ENCODE data around the gene TARBP1.
"Not testable (repeated sequence)": the region's sequence is repeated elsewhere in the genome, so short reads cannot be mapped to it uniquely, and the experiment has no call there.

The TARBP1 gene

DNA sequence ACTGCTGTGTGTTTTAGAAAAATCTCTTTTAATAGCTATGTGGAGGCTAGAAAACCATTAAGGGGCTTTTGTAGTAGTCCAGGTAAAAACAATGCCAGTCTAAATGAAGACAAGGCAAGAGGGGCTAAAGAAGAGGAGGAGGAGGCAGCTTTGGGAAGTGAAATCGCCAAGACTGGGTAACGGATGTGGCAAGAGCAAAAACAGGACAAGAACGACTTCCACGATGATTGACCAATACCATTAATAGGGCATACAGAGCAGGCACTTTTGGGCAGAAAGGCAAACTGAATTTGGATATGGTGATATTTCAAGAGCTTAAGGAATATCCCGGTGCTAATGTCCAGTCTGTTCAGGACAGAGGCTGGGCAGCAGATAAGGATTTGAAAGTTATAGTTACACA is 83.7 kb downstream of the TARBP1 start:
- no peak for DNase-seq (ENCODE audit: low read depth)

DNA sequence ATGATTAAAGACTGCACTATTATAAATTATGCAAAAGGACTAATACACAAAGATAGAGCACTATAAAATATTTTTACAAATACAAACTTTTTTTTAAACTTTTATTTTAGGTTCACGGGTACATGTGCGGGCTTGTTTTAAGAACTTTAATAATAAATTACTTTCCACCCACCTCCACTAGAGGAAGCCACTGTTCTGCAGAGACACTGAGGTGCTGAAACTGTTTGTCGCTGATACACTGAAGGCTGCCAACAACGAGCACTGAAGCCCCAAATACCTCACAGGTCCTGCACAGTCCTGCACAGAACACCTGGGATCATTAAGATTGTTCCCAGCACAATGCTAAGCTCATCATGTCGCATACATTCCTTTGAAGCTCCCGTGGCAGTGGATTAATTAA is 85.8 kb downstream of the TARBP1 start:
- DNase-seq (ENCODE audit: low read depth): no peak

DNA sequence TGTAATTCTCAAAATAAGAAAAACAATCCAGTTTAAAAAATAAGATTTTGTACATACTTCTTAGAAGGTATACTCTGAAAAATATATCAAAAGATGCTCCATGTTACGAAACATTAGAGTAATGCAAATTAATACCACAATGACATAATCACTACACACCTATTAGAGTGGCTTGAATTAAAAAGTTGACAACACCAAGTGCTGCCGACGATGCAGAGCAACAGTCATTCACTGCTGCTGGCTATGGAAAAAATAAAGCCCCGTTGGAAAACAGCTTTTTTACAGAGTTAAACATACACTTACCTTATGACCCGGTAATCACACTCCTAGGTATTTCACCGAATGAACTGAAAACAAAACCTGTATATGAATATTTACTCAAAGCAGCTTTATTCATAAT is 90.9 kb downstream of the TARBP1 start:
- no peak for DNase-seq (ENCODE audit: low read depth)

DNA sequence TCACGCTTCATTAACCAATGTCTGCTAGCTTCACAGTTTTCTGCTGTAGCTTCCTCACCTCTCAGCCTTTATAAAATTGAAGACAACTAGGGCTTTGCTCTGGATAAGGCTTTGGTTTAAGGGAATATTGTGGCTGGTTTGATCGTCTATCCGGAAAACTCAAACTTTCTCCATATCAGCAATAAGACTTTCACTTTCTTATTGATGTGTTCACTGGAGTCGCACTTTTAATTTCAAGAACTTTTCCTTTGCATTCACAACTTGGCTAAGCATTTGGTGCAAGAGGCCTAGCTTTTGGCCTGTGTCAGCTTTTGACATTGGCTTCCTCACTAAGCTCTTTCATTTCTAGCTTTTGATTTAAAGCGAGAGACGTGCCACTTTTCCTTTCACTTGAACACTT is 92.9 kb downstream of the TARBP1 start:
- no peak for DNase-seq (ENCODE audit: low read depth)

DNA sequence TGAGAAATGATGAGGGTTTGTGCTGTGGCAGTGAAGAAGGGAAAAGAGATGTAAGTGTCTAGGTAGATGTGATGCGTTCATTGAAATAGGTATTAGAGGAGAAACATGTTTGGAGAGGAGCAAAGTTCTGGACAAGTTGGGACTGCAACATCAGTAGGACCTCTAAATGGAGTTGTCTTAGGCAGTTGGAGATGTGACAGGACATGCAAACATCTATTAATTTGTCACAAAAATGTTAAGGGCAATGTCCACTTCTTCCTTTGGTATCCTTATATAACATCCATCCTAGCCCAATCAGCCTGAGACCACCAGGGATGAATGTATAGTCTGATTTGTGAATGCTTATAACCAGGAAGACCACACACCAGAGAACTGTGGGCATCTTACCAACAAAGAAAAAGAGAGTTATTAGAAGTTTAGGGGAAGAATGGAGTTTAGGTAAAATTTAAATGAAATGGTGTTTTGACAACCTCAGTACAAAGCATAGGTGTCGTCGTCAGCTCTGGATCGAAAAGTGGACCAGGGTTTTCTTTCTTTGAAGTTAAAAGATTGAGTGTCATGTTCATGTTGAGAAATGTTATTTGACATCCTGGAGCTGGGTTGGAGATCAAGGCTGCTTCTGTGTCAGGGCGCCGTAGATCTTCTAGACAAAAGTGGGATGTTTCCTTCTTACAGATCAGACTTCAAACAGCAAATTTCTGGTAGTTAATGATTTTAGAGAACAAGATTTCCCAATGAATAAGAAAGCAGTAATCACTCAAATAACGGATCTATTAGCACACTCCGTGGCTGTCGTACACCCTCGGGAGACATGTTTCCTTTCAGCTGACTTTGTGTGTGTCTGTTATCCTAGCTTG is 97.1 kb downstream of the TARBP1 start:
- DNase-seq (ENCODE audit: low read depth): no peak

DNA sequence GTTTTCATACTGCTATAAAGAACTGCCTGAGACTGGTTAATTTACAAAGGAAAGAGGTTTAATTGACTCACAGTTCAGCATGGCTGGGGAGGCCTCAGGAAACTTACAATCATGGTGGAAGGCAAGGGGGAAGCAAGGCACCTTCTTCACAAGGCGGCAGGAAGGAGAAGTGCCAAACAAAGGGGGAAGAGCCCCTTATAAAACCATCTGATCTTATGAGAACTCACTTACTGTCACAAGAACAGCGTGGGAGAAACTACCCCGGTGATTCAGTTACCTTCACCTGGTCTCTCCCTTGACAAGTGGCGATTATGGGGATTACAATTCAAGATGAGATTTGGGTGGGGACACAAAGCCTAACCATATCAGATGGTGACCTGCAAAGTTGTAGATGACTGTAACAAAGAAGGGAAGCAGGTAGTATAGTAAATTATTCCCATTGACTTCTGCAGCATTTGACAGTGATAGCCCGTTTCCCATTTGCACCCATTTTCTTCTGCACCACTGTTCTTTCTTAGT is 99.3 kb downstream of the TARBP1 start:
- DNase-seq (ENCODE audit: low read depth): not testable (repeated sequence)

DNA sequence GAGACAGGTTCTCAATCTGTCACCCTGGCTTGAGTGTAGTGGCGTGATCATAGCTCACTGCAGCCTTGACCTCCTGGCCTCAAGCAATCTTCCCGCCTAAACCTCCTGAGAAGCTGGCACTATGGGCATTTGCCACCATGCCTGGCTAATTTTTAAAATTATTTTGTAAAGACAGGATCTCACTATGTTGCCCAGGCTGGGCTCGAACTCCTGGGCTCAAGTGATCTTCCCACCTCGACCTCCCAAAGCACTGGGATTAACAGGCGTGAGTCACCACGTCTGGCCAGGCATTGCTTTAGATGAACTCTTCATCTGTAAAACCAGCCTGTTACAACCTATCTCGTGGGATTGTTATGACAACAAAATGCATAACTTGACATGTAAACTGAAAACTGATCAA is 103.3 kb downstream of the TARBP1 start:
- DNase-seq (ENCODE audit: low read depth): no peak

DNA sequence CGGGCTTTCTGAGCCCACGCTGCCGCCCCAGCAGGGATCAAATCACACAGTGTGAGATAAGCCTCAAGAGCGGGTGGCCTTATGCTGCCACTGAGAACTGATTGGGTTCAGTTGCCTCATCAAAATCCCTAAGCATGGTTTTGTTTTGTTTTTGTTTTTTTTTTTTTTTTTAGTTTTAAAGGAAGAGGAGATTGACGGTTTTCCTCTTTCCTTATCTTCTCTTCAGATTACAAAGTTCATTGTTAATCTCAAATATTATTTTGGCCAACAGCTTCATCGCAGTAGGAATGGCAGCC is 105.1 kb downstream of the TARBP1 start:
- no peak for DNase-seq (ENCODE audit: low read depth)

DNA sequence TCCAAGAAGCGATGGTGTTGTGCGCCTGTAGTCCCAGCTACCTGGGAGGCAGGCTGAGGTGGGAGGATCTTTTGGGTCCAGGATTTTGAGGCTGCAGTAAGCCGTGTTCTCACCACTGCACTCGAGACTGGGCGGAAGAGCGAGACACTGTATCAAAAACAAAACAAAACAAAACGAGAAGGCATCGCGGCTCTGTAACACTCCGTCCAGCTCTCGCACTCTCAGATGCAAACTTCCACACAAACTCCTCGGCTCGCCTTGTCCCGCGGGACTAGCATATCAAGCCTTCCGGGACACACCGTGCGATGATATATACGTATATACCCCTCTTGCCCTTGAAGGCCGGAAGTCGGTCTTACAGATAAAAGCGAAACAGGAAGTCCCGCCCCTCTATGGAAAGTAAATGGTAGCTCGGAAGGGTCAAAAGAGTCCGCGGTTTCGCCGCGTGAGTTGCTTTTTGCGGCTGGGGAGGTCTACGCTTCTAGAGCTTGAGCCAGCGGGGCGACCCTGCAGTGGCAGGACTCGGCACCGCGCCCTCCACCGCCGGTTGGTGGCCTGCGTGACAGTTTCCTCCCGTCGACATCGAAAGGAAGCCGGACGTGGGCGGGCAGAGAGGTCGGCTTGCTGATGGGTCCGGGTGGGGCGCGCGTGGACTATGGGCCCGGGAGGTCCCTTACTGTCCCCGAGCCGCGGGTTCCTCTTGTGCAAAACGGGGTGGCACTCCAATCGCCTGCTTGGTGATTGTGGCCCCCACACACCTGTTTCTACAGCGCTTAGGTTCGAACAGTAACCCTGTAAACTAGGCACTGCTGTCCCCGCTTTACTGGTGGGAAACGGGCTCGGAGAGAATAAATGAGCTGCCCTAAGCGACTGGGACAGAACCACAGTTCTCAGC is 105.7 kb downstream of the TARBP1 start, which contains the start of gene COA6:
TSS of gene COA6 (plus strand) at position 393 of the 895 bp plus-strand sequence. CDS start at position 404, 11 bp downstream.
- DNase-seq (ENCODE audit: low read depth): peak; percentile 85

DNA sequence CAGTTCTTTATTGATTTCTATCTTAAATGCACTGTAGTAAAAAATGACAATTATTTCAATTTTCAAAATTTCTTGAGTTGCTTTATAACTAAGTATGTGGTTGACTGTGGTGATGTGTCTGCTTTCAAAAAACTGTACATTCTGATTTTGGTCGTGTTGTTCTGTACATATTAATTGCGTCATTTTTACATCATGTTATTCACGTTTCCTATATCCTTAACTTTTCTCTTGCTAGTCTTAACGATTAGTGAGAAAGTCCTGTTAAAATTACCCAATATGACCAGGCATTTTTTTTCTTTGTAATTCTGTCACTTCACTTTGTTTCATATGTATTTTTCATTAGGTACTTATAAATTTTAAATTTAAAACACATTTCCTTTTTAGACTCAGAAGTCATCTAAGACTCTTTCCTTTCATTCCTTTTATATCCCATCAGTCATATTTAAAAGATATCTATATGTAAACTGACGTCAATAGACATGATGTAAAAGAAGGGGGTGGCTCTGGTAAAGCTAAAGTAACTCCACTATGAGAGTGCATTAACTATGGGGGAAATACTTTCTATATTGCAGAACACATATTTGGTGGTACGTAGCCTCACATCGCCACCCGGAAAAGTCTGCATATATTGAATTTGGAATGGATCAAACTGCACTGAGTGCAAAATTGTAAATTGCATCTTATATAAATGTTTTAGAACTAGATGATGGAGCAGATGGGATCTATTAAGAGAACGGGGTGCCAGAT is 106.8 kb downstream of the TARBP1 start:
- DNase-seq (ENCODE audit: low read depth): no peak

DNA sequence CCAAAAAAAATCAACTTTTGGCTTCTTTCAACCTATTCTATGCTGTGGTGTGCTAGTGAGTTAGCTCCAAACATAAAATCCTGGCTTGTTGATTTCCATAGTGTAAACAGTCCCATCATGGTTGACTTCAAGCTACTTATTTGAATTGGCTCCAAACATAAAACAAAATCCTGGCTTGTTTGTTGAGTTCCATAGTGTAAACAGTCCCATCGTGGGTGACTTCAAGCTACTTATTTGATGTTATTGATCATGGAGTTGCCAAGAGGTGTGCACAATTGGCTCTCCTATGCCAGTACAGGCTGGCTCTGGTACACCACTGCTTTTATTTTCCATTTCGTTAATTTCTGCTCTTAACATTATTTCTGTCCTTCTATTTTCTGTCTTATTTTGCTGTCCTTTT is 107.6 kb downstream of the TARBP1 start:
- no peak for DNase-seq (ENCODE audit: low read depth)

DNA sequence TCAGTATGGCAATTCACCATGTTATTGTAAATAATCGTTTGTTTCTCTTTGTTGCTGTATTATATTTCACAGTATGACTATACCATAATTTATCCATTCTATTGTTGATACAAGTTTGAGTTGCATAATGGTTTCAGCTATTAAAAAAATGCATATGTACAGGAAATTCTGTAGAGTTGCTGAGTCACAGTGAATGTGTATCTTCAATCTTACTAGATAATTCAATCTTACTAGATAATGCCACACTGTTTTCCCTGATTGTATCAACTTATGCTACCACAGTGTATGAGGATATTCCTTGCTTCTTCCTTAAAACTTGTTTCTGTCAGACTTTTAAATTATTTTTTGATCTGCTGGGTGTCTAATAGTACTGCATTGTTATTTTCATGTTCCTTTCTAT is 109.2 kb downstream of the TARBP1 start:
- DNase-seq (ENCODE audit: low read depth): no peak

DNA sequence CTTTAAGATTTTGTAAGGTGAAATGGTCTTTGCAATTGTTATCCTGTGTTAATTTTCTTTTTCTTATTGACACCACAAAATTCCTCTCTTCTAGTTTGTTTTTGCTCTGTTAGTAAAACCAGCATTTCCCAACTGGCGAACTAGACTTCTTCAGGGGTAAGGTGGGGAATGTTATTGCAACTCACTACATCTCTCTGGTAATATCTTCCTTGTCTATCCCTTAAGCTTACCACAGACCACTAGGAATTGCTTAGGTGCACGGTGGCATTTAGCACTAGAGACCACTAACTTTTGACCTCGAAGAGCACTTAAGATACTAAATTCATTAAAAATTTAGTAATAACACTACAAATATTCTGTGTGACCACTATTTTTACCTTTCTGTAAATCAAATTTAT is 109.9 kb downstream of the TARBP1 start:
- no peak for DNase-seq (ENCODE audit: low read depth)

DNA sequence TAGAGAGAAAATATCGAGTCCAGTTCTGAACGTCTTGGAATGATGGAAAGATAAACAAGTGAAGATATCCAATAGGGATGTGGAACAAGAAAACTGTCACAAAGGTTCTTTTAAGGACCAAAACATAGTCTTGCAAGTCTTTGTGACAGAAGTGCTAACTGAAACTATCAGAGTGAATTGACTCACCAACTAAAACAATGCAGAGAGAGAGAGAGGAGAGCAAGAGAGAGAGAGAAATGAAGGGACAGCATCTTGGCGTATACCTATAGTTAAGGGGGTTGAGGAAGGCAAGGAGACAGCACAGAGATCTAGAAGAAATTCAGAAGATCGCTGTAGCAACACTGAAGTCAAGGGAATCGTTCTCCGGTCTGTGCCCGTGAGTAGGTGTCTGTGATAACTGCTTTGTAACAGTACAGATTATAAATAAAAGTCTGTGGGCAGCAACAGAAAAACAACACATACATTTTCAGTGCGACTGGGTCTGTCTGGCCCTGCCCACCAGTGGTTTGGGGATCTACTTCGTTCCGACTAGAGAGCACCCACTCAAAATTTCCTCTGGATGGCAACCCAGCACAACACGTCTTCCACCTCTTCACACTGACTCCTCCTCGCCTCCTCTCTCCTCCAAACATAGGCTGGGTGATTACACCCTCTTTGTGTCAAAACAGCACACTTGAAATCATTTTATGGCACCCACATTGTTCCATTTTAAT is 110.5 kb downstream of the TARBP1 start:
- no peak for DNase-seq (ENCODE audit: low read depth)

DNA sequence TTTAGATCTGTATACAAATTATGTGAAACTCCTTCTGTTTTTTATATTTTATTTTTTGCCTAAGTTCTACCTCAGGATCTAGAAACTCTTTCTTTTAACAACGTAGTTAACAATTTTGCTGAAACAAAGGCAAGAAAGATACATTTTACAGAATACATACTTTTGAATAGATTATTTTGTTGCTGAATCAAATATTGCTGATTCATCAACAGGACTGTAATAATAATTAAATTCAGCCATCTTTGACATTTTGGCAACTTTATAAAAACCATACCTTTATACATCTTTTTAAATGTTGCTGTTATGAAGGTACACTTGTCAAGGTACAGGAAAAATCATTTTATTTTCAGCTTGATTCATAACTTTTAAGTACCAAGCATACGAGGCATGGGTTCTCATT is 116.4 kb downstream of the TARBP1 start:
- DNase-seq (ENCODE audit: low read depth): no peak

DNA sequence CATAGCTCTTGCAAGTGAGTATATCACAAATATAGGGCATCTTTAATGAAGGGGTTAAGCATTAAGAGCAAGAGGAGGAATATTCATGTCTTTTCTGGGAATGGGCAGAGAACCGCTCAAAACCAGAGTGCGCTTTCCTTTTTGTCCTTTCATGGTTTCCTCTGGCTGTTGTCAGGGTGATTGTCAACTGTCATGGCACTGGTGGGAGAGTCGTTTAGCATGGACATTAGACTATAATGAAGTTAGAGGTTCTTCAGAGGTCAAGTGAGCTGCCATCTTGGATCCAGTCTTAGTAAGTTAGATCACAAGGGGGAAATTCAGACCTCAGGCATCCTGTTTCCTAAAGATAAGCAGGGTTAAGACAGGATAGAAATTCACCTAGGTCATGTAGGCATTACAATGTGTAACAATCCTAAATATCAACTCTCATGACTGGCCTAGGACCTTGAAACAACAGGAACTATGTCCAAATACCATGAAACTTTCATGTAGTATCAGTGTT is 117.8 kb downstream of the TARBP1 start:
- DNase-seq (ENCODE audit: low read depth): no peak

DNA sequence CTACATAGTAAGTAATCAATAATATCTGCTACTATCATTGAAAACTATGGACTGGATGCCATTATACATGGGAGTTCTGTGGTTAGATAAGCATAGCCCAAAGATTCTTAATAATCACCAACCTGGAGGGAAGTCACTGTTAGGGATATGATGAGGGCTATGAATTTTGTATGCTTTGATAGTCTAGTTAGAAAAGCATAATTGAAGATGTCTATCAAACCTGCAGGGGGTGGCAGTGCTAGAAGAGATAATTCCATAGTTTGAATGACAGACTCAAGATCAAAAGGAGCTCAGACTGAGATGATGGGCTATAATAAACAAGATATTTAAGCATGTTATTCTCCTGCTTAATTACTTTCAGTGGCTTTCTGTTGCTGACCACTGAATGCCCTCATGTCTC is 121.1 kb downstream of the TARBP1 start:
- no peak for DNase-seq (ENCODE audit: low read depth)

DNA sequence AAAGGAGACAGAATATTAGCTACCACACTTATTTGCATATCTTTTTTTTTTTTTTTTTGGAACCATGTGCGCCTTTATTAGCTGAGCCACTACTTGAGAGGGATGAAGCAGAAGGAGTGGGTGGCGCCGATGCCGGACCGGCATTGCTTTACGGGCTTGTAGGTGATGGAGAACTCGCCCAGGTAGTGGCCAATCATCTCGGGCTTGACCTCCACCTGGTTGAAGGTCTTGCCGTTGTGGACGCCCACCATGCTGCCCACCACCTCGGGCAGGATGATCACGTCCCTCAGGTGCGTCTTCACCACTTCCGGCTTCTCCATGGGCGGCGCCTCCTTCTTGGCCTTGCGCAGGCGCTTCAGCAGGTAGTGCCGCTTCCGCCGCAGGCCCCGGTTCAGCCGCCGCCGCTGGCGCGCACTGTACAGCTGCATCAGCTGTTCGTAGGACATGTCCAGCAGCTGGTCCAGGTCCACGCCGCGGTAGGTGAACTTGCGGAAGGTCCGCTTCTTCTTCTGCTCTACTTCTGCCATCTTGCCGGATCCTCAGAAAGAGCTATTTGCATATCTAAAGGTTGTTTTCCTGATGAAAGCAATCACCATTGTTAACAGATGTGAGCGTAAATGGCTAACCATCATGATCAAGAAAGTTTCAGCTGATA is 122.2 kb downstream of the TARBP1 start:
- peak; percentile 19 for DNase-seq (ENCODE audit: low read depth)

DNA sequence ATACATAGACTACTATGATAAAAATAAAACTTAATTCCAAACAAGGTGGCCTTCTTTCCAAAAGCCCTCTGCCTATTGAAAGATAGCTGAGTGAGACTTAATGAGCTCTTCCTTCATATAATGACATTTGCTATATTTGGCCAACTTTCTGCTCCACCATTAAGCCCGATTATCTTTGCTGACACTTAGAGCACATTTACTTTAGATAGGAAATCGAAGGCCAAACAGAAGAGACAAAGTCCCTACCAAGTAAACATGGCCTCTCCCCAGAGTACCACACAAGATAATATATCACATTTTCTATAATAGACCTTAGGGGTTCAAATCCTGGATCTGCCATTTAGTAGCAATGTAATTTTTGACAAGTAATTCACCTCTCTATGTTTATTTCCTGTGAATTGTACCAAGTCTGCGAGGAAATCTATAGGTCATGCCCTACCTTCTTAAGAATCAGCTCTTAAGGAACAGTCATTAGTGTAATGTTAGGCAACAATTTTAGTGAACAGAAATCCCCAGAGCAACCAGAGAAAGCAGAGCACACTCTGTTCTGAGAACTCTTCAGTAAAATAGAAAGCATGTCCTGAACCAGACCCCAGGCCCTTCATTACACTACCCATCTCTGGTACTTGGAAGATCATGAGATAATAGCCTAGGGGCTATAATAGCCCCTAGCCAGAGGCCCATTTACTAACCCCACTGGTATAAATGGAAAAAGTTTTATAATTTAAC is 123.0 kb downstream of the TARBP1 start:
- no peak for DNase-seq (ENCODE audit: low read depth)

DNA sequence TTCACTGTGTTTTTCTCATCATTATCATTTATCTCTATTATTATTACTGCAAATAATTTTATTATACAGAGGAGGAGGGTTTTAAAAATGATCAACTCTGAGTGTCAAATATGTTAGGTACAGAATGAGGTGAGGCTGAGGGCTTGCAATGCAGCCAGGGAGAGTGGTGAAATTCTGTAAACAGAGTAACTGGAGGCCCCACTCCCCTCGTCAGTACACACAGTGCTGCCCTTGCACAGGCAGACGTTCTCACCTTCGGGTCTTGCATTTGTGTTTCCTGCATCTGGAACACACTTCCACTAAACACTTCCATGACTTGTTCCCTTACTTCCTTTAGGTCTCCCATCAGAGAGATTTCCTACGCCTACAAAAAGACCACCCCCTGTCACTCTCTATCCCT is 130.0 kb downstream of the TARBP1 start:
- no peak for DNase-seq (ENCODE audit: low read depth)

All from stimulated activated CD8-positive, alpha-beta memory T cell treated with anti-CD3 and anti-CD28 coated beads, Interleukin-12 subunit alpha, Interleukin-12 subunit beta, amount 100 ng/mL, for 4 hours (primary cell).